ENCODE results near the gene FMNL3. TPM values are rescaled to one million over a fixed set of nuclear protein-coding genes. Genes with fewer than 3 reads are reported as not detected.

Gene FMNL3
- total RNA-seq, 1 experiment from 2014 or later: 39.2 TPM

- DNase-seq: peak; percentile 64 to 80
- H3K4me3 ChIP-seq: no peak overlapping the region
Measured at GRCh38 chr12:49698619-49699545, 8.3 kb downstream of the FMNL3 start.

DNA sequence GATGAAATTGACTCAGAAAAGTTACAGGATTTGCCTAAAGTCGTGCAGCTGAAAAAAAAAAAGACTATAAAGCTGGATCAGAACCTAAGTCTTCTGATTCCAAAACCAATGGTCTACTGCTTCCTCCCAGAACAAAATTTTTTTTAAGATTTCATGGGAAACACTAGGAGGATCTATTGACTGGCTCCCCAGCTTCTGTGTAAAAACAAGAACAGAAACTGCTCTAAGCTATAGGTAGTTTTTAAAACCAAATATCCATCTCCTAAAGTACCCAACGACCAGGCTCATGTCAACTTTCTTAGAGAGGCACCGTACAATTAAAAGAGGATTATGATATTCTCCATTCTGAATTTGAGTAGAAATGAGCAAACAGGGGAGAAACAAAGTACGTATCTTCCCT is 9.4 kb downstream of the FMNL3 start:
- DNase-seq: no peak
- peaks cover 30% of the 10 kb centered on the region for H3K4me1 ChIP-seq
- H3K9me3 ChIP-seq (replicated peaks): no peaks in the 10 kb centered on the region
- no peak overlapping the region for H3K4me3 ChIP-seq
- H3K27me3 ChIP-seq: no peaks in the 10 kb centered on the region
- no peaks in the 10 kb centered on the region for H3K36me3 ChIP-seq
- no peak overlapping the region for H3K27ac ChIP-seq

More at GRCh38 chr12:49698619-49699545, 8.3 kb downstream of the FMNL3 start:
- Histone ChIP-seq H3K27ac (peak overlapping the region; percentile 46), H3K9me3 (replicated peaks) (no peaks in the 10 kb centered on the region), H3K4me1 (peaks cover 40% of the 10 kb centered on the region), H3K27me3 (no peaks in the 10 kb centered on the region), H3K36me3 (no peaks in the 10 kb centered on the region)

DNA sequence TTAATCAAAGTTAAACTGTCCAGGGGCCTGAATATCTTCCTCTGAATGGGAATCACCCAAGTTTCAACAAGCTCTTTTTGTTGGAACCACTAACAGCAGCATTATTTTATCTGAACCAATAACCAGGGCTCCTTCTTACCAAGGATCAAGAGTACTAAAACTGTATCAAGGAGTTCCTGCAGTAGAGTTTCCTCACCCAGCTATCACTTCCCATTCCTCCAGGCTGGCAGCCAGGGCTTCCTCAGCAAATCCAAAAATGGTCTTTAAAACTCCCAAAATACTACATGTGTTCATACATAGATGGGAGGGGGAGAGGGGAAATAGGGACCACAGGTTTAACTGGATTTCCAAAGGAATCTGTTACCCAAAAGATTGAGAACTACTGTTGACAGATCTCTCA is 10.5 kb downstream of the FMNL3 start:
- no peaks in the 10 kb centered on the region for H3K27me3 ChIP-seq
- no peak overlapping the region for H3K27ac ChIP-seq
- H3K4me1 ChIP-seq: peaks cover 19% of the 10 kb centered on the region
- H3K9me3 ChIP-seq (replicated peaks): no peaks in the 10 kb centered on the region
- H3K4me3 ChIP-seq: no peak overlapping the region
- DNase-seq: no peak
- no peaks in the 10 kb centered on the region for H3K36me3 ChIP-seq

GRCh38 chr12:49693931-49694444 is 13.2 kb downstream of the FMNL3 start:
- H3K36me3 ChIP-seq: no peaks in the 10 kb centered on the region
- no peaks in the 10 kb centered on the region for H3K27me3 ChIP-seq
- H3K4me3 ChIP-seq: no peak overlapping the region
- H3K4me1 ChIP-seq: peaks cover 9% of the 10 kb centered on the region
- H3K27ac ChIP-seq: no peak overlapping the region
- no peaks in the 10 kb centered on the region for H3K9me3 ChIP-seq (replicated peaks)
- no peak for DNase-seq

- no peaks in the 10 kb centered on the region for H3K4me1 ChIP-seq
- no peak overlapping the region for H3K27ac ChIP-seq
- H3K36me3 ChIP-seq: no peaks in the 10 kb centered on the region
- no peak overlapping the region for H3K4me3 ChIP-seq
- DNase-seq: no peak
- no peaks in the 10 kb centered on the region for H3K27me3 ChIP-seq
- no peaks in the 10 kb centered on the region for H3K9me3 ChIP-seq (replicated peaks)
Measured at GRCh38 chr12:49692851-49693250, 14.4 kb downstream of the FMNL3 start.

GRCh38 chr12:49689785-49690184 is 17.4 kb downstream of the FMNL3 start:
- no peak overlapping the region for H3K27ac ChIP-seq
- no peak for DNase-seq
- no peaks in the 10 kb centered on the region for H3K27me3 ChIP-seq
- H3K9me3 ChIP-seq (replicated peaks): no peaks in the 10 kb centered on the region
- no peak overlapping the region for H3K4me3 ChIP-seq
- H3K36me3 ChIP-seq: no peaks in the 10 kb centered on the region
- H3K4me1 ChIP-seq: no peaks in the 10 kb centered on the region

DNA sequence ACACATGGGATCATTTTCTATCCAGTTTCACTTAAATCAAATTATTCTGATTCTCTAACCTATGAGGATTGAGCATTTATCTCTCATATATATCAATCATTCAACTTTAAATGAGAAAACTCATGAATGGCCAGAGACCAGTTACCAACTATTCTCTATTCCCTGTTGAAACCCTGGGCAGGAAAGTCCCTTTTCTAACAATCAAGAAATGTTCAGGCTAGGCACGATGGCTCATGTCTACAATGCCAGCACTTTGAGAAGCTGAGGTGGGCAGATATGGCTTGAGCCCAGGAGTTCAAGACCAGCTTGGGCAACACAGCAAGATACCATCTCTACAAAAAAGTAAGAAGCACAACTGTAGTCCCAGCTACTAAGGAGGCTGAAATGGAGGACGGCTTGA is 18.0 kb downstream of the FMNL3 start:
- Histone ChIP-seq H3K27me3 (no peaks in the 10 kb centered on the region), H3K9me3 (replicated peaks) (no peaks in the 10 kb centered on the region), H3K36me3 (no peaks in the 10 kb centered on the region), H3K4me3 (no peak overlapping the region), H3K4me1 (no peaks in the 10 kb centered on the region), H3K27ac (no peak overlapping the region)
- no peak for DNase-seq

GRCh38 chr12:49687941-49688340 is 19.3 kb downstream of the FMNL3 start:
- Histone ChIP-seq H3K27ac (no peak overlapping the region), H3K36me3 (no peaks in the 10 kb centered on the region), H3K4me3 (no peak overlapping the region), H3K9me3 (replicated peaks) (no peaks in the 10 kb centered on the region), H3K27me3 (no peaks in the 10 kb centered on the region), H3K4me1 (no peaks in the 10 kb centered on the region)
- DNase-seq: no peak

GRCh38 chr12:49684310-49684854 is 22.8 kb downstream of the FMNL3 start:
- H3K36me3 ChIP-seq: no peaks in the 10 kb centered on the region
- no peak overlapping the region for H3K27ac ChIP-seq
- H3K9me3 ChIP-seq (replicated peaks): no peaks in the 10 kb centered on the region
- H3K4me3 ChIP-seq: no peak overlapping the region
- no peaks in the 10 kb centered on the region for H3K27me3 ChIP-seq
- no peak for DNase-seq
- no peaks in the 10 kb centered on the region for H3K4me1 ChIP-seq

- Histone ChIP-seq H3K27me3 (no peaks in the 10 kb centered on the region), H3K4me3 (no peak overlapping the region), H3K4me1 (no peaks in the 10 kb centered on the region), H3K36me3 (no peaks in the 10 kb centered on the region), H3K9me3 (replicated peaks) (no peaks in the 10 kb centered on the region), H3K27ac (no peak overlapping the region)
- DNase-seq: no peak
Measured at GRCh38 chr12:49683599-49684309, 23.5 kb downstream of the FMNL3 start.

DNA sequence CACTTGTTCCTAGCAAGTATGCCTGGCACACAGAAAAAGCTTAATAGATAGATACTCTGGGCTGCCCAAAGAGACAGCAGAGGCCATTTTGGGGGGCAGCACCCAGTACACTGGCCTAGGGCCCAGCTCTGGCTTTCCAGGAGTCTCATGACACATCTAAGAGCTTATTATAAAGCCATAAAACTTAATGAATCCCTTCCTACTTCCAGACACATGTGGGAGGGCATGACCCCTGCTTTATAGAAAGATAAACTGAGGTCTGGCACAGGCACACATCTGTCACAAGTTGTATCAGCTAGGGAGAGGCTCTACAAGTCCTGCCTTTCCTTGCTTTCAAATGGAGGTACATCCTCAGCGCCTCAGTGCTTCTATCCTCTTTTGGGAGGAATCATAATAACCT is 27.1 kb downstream of the FMNL3 start:
- DNase-seq: no peak
- H3K4me3 ChIP-seq: no peak overlapping the region
- H3K9me3 ChIP-seq (replicated peaks): no peaks in the 10 kb centered on the region
- no peak overlapping the region for H3K27ac ChIP-seq
- H3K27me3 ChIP-seq: no peaks in the 10 kb centered on the region
- no peaks in the 10 kb centered on the region for H3K36me3 ChIP-seq
- no peaks in the 10 kb centered on the region; the same call in 1 of the 2 replicates for H3K4me1 ChIP-seq

- DNase-seq: no peak
Measured at GRCh38 chr12:49678711-49679110, 28.5 kb downstream of the FMNL3 start.

GRCh38 chr12:49675137-49675536 is 32.1 kb downstream of the FMNL3 start:
- Histone ChIP-seq H3K36me3 (no peaks in the 10 kb centered on the region), H3K27me3 (no peaks in the 10 kb centered on the region), H3K9me3 (replicated peaks) (no peaks in the 10 kb centered on the region), H3K27ac (no peak overlapping the region), H3K4me3 (no peak overlapping the region), H3K4me1 (peaks cover 29% of the 10 kb centered on the region)
- DNase-seq: peak in 1 of 2 experiments; percentile 27

More at GRCh38 chr12:49678711-49679110, 28.5 kb downstream of the FMNL3 start:
- no peak overlapping the region for H3K27ac ChIP-seq
- H3K4me3 ChIP-seq: no peak overlapping the region
- H3K9me3 ChIP-seq (replicated peaks): no peaks in the 10 kb centered on the region
- no peaks in the 10 kb centered on the region for H3K27me3 ChIP-seq
- no peaks in the 10 kb centered on the region for H3K36me3 ChIP-seq
- H3K4me1 ChIP-seq: peaks cover 9% of the 10 kb centered on the region

DNA sequence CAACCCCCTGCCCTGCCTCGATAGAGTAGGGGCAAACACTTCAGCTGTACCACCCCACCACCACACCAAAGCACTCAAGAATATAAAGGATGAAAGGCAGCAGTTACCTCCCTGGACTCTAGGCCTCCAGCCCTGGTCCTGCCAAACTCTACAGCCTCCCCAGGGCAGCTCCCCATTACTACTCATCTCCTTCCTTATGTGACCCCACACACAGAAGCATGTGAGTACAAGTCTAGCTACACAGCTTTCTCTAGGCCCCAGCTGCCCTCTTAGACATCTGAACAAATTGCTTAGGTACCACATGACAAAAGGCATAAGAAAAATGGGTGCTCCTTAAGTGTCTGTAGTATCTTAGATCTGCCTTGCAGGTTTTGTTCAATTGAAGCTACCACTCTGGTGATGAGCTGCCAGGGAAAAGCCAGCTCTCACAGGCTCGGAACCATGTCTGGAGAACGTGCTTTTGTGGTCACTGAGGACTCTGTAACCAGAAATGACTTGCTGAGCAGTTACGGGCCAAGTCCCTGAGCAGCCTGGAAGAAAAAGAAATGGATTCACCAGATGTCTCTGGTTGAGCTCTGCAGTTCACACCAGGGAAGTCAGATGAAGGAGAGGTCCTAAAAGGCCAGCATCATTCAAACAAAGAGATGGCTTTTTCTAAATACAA is 32.8 kb downstream of the FMNL3 start:
- Histone ChIP-seq H3K36me3 (no peaks in the 10 kb centered on the region), H3K9me3 (replicated peaks) (no peaks in the 10 kb centered on the region), H3K4me1 (peaks cover 29% of the 10 kb centered on the region), H3K4me3 (no peak overlapping the region), H3K27me3 (no peaks in the 10 kb centered on the region), H3K27ac (peak overlapping the region; percentile 74)
- peak in 1 of 2 experiments; percentile 14 for DNase-seq

Data from SJCRH30 (cell line).